ENCODE data around the gene USP10. TPM values are rescaled to one million over a fixed set of nuclear protein-coding genes. Genes with fewer than 3 reads are reported as not detected.
"Not testable (repeated sequence)": the region's sequence is repeated elsewhere in the genome, so short reads cannot be mapped to it uniquely, and the experiment has no call there.

Gene USP10
- total RNA-seq, 2 donors from 2014 or later = 82.7 to 129 TPM

DNA sequence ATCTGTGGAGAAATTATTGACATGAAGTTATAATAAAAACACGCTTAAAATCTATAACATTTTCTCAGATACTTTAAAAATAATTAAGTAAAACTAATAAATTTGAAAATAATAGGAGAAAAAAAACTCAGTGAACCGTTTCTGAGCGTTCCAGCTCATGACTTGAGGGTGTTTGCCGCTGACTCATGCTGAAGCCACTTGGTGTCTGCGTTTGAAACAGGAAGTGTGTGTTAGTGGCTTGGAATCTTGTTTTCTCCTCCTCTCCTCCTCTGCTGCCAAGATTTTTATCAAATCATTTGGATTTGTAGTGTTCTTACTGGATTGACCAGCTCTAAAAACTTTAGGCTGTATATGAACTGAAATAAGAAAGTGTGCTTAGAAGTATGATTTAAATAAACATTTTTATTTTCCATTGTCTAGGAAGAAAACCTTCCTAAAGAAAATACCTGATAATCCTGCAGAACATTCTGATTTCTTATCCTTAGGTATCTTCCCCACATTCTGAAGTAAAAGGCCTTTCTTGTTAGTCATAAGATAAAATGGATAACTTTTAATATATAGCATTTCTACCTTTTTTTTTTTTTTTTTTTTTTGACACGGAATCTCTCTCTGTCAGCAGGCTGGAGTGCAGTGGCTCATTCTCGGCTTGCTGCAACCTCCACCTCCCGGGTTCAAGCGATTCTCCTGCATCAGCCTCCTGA is 30.8 kb downstream of the USP10 start:
- ATAC-seq (peak; percentile 65 to 66), DNase-seq (ENCODE audit: low spot score in 2 of 2) (no peak)
- Mint-ChIP-seq H3K36me3 (no peaks in the 10 kb centered on the region), H3K9me3 (no peaks in the 10 kb centered on the region), H3K27ac (no peak overlapping the region)

DNA sequence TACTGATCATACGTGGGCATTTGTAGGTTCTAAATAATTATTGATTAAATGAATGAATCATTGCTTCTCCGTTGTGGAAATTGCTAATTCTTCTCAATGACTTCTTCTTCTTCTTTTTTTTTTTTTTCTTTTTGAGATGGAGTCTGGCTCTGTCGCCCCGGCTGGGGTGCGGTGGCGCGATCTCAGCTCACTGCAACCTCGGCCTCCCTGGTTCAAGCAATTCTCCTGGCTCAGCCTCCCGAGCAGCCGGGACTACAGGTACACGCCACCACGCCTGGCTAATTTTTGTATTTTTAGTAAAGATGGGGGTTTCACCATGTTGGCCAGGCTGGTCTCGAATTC is 32.5 kb downstream of the USP10 start:
- H3K27ac Mint-ChIP-seq; H3K9me3 Mint-ChIP-seq; ATAC-seq; DNase-seq (ENCODE audit: low spot score in 2 of 2); H3K36me3 Mint-ChIP-seq: not testable (repeated sequence)

DNA sequence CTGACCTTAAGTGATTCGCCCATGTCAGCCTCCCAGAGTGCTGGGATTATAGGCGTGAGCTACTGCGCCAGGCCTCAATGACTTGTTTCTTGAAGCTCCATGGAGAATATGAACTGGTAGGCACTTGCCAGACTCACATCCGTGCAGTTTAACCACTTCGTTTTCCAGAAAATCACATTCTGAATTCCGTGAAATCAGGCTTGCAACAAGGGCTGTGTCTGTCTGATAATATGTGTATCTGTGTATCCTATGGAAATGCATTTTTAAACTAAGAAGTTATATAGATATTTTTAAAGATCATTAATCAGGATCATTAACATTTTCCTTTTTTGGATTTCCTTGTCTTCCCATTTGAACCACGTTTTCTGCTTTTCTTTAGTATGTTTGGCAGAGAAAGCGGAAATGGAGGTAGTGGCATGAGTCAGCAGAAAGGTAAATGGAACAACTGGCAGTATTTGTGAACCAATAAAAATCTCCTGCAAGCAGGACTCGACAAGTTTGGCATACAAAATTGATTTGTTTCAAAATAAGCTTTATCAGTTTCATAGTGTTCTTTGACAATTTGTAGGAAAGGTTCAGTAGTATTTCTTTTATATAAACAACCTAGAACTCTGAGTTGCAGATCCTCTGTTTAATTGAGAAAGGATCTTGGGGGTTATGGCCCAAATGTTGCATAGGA is 33.0 kb downstream of the USP10 start:
- no peak overlapping the region for H3K27ac Mint-ChIP-seq
- H3K9me3 Mint-ChIP-seq = no peaks in the 10 kb centered on the region
- ATAC-seq (no peak), DNase-seq (ENCODE audit: low spot score in 2 of 2) (no peak)
- H3K36me3 Mint-ChIP-seq = no peaks in the 10 kb centered on the region

GRCh38 chr16:84735849-84736586 is 36.2 kb downstream of the USP10 start:
- H3K27ac Mint-ChIP-seq = peak overlapping the region in 1 of 2 donors; percentile 91
- ATAC-seq (peak; percentile 14 to 22), DNase-seq (ENCODE audit: low spot score in 2 of 2) (no peak)
- no peaks in the 10 kb centered on the region for H3K36me3 Mint-ChIP-seq
- no peaks in the 10 kb centered on the region for H3K9me3 Mint-ChIP-seq

- ATAC-seq = no peak
- Mint-ChIP-seq H3K27ac (peak overlapping the region in 1 of 2 donors; percentile 56), H3K36me3 (peaks cover 7 to 8% of the 10 kb centered on the region in 2 donors), H3K9me3 (no peaks in the 10 kb centered on the region)
- no peak for DNase-seq (ENCODE audit: low spot score in 2 of 2)
Observed at GRCh38 chr16:84737192-84738011, 37.6 kb downstream of the USP10 start.

DNA sequence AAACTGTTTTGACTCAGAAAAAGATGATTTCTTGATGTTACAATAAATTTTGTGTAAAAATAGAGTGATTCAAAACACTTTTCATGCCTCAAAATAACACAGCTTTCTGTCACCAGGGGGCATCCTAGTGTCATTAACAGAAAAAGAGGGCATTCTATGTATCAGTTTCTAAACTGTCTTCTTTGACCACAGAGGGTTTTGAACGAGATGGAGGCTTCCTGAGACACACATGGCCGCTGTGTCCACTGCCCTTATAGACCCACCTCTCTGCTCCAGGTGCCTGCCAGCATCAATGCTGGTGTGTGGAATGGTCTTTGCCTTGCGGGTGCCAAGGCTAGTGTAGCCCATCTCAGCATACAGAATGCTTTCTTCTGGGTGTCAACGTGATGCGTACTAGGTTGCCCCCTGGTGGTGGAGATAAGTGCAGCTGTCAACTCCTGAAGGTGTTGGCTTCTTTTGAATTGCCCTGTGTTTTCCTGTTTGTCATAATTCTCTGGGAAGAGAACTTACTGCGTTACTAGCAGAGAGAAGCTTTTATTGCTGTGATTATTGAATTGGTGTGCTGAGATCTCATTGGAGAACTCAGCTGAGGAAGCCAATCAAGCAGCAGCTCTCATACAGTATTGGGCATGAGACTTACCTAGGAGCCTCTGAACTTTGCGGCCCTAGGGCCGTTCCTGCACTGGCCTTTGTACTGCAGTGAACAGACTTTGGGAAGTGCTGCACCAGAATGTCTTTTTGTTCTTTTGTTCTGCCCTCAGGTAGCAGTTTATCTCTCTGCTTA is 38.6 kb downstream of the USP10 start:
- peak; percentile 71 to 81 for DNase-seq (ENCODE audit: low spot score in 2 of 2)
- H3K36me3 Mint-ChIP-seq = peaks cover 11 to 12% of the 10 kb centered on the region in 2 donors
- ATAC-seq = peak; percentile 71 to 82
- H3K27ac Mint-ChIP-seq = peak overlapping the region in 1 of 2 donors; percentile 56
- no peaks in the 10 kb centered on the region for H3K9me3 Mint-ChIP-seq

- peak overlapping the region; percentile 34 to 47 for H3K27ac Mint-ChIP-seq
- H3K9me3 Mint-ChIP-seq = no peaks in the 10 kb centered on the region
- DNase-seq (ENCODE audit: low spot score in 2 of 2) = no peak
- peaks cover 11 to 12% of the 10 kb centered on the region in 2 donors for H3K36me3 Mint-ChIP-seq
- ATAC-seq = peak in 1 of 2 donors; percentile 72
Observed at GRCh38 chr16:84739349-84740124, 39.7 kb downstream of the USP10 start.

- H3K27ac Mint-ChIP-seq = no peak overlapping the region
- H3K9me3 Mint-ChIP-seq = no peaks in the 10 kb centered on the region
Observed at GRCh38 chr16:84740596-84741116, 40.9 kb downstream of the USP10 start.

DNA sequence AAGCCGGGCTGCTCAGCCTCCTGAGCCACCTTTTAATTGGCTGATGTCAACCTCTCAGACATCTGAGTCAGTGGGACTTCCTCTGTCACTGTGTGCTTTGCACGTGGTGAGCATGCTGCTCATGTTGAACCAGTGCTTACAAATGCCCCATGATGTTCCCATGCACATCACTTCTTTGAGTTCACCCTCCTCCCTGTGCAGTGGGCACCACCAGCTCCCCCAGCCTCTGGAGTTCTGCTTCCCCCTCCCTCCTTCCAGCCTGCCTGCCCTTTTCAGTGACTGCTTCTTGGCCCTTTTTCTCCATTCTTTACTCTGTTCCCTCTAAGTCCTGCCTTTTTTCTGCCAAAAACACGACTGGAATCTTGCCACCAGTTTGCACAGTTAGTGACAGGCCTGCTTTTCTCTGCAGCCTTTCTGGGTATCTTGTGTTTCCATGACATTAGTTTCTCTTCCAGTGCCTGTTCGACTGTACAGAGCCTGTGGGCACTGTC is 41.6 kb downstream of the USP10 start:
- ATAC-seq (peak in 1 of 2 donors; percentile 37), DNase-seq (ENCODE audit: low spot score in 2 of 2) (no peak)
- H3K27ac Mint-ChIP-seq = no peak overlapping the region
- no peaks in the 10 kb centered on the region for H3K9me3 Mint-ChIP-seq
- peaks cover 11 to 17% of the 10 kb centered on the region in 2 donors for H3K36me3 Mint-ChIP-seq

More at GRCh38 chr16:84740596-84741116, 40.9 kb downstream of the USP10 start:
- no peak for DNase-seq (ENCODE audit: low spot score in 2 of 2)
- H3K36me3 Mint-ChIP-seq = peaks cover 11 to 17% of the 10 kb centered on the region in 2 donors
- ATAC-seq = no peak

GRCh38 chr16:84742641-84743092 is 42.9 kb downstream of the USP10 start:
- DNase-seq (ENCODE audit: low spot score in 2 of 2) (no peak), ATAC-seq (no peak)
- Mint-ChIP-seq H3K9me3 (no peaks in the 10 kb centered on the region), H3K36me3 (peaks cover 11 to 17% of the 10 kb centered on the region in 2 donors), H3K27ac (peak overlapping the region in 1 of 2 donors; percentile 44)

- ATAC-seq (no peak), DNase-seq (ENCODE audit: low spot score in 2 of 2) (no peak)
- Mint-ChIP-seq H3K27ac (no peak overlapping the region), H3K36me3 (peaks cover 11 to 17% of the 10 kb centered on the region in 2 donors), H3K9me3 (no peaks in the 10 kb centered on the region)
Observed at GRCh38 chr16:84746231-84746630, 46.4 kb downstream of the USP10 start.

DNA sequence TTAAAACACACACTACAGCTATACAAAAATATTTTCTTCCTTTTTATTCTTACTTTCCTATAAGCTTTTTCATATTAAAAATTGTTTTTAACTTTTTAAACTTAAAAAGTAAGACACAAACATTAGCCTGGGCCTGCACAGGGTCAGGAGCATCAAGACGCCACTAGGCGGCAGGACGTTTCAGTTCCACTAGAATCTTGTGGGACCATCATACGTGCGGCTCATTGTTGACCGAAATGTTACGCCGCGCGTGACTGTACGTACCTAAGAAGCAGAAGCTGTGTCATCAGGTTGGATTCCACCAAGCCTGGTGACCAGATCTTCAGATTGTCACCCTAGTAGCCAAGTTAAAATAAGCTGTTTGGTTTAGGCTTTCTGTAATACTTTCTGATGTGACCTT is 47.1 kb downstream of the USP10 start:
- H3K27ac Mint-ChIP-seq = no peak overlapping the region
- H3K9me3 Mint-ChIP-seq = no peaks in the 10 kb centered on the region
- ATAC-seq (no peak), DNase-seq (ENCODE audit: low spot score in 2 of 2) (no peak)
- H3K36me3 Mint-ChIP-seq = peaks cover 6 to 13% of the 10 kb centered on the region in 2 donors

- DNase-seq (ENCODE audit: low spot score in 2 of 2); H3K9me3 Mint-ChIP-seq; H3K36me3 Mint-ChIP-seq; H3K27ac Mint-ChIP-seq; ATAC-seq: not testable (repeated sequence)
Observed at GRCh38 chr16:84748247-84748646, 48.4 kb downstream of the USP10 start.

DNA sequence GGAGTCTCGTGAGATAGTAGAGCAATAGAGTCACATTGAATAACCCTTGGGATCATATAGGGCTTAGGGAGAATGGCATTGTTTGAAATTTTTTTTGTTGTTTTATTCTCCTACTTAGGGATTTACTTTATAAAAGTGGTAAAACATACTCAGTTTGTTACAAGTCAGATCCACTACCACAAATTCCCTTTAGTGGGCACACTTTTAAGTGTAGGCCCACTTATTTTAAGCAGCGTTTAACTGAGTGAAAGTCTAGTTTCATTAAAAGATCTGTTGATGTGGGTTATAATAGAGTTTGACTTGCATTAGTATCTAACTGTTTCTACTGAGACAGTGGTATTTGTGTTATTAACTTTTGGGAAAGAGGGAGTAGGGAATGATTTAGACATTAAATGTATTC is 49.3 kb downstream of the USP10 start:
- H3K9me3 Mint-ChIP-seq = no peaks in the 10 kb centered on the region
- ATAC-seq = no peak
- no peak for DNase-seq (ENCODE audit: low spot score in 2 of 2)
- peaks cover 0 to 5% of the 10 kb centered on the region in 2 donors for H3K36me3 Mint-ChIP-seq
- H3K27ac Mint-ChIP-seq = no peak overlapping the region

DNA sequence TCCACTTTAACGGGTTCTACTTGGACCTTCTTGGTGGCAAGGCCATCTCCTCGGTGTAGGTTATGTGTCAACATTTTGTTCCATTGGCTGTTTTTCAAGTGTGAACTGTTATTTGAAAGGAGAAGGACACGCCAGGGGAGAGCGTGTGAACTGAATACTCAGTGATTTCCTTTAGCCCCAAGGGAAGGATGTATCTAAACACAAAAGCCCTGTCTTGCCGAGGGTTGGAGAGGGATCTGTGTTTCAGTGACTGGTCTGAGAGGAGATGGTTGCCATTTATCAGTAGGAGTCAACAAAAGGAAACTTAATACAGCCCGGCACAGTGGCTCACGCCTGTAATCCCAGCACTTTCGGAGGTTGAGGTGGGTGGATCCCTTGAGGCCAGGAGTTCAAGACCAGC is 50.0 kb downstream of the USP10 start:
- no peak for DNase-seq (ENCODE audit: low spot score in 2 of 2)
- no peak for ATAC-seq
- no peaks in the 10 kb centered on the region for H3K9me3 Mint-ChIP-seq
- peaks cover 0 to 5% of the 10 kb centered on the region in 2 donors for H3K36me3 Mint-ChIP-seq
- no peak overlapping the region for H3K27ac Mint-ChIP-seq

Measured in activated naive CD4-positive, alpha-beta T cell treated with anti-CD3 and anti-CD28 coated beads, Interleukin-2, amount 50 U/mL, for 72 hours (primary cell).